BJ (cell line): ENCODE data around the gene FMN1. TPM values are rescaled to one million over a fixed set of nuclear protein-coding genes. Genes with fewer than 3 reads are reported as not detected.

Source experiments
- CTCF ChIA-PET: fragments of 350-600 bp; formaldehyde crosslinking; extraction: SDS; loops from one replicate; lab custom pipeline; 2021; ENCODE audit warnings: antibody characterized with exemption, inconsistent platforms; lab: Yijun Ruan, JAX
- POLR2A ChIA-PET: fragments of 300-600 bp; sonication (Branson Sonifier 250); formaldehyde crosslinking; extraction: SDS; loops from one replicate; lab custom pipeline; 2021; ENCODE audit warnings: antibody characterized with exemption; lab: Charles Lee
- DNase-seq: peaks from one replicate; pipeline ENCODE4 v3.0.0-alpha.2; 2011; ENCODE audit warnings: low read depth
- H3K27me3 ChIP-seq: 2 replicates; pipeline ENCODE4 v1.6.0; 2011; ENCODE audit warnings: low read length; ENCODE audit not compliant: control insufficient read depth, insufficient read depth
- H3K36me3 ChIP-seq: 2 replicates; pipeline ENCODE4 v1.5.1; 2011; ENCODE audit warnings: low read length; ENCODE audit not compliant: control insufficient read depth, insufficient read depth
- H3K4me3 ChIP-seq: 2 replicates; pipeline ENCODE4 v1.5.1; 2011; ENCODE audit warnings: low read depth, mild to moderate bottlenecking, control low read depth, low read length
- CTCF ChIP-seq: IDR thresholded peaks from 2 replicates; pipeline ENCODE4 v1.5.1; 2011; ENCODE audit warnings: low read depth, mild to moderate bottlenecking, control low read depth, inconsistent platforms, low read length, moderate library complexity; ENCODE audit not compliant: insufficient read depth
- polyA plus RNA-seq: library from polyadenylated mRNA; depleted of rRNA; stranded (reverse); fragments of >200 nt; gene quantifications from 2 replicates; pipeline ENCODE4 v1.2.3, GENCODE V29; 2011

FMN1 gene
- polyA plus RNA-seq, 1 experiment: 2.6 TPM

DNA sequence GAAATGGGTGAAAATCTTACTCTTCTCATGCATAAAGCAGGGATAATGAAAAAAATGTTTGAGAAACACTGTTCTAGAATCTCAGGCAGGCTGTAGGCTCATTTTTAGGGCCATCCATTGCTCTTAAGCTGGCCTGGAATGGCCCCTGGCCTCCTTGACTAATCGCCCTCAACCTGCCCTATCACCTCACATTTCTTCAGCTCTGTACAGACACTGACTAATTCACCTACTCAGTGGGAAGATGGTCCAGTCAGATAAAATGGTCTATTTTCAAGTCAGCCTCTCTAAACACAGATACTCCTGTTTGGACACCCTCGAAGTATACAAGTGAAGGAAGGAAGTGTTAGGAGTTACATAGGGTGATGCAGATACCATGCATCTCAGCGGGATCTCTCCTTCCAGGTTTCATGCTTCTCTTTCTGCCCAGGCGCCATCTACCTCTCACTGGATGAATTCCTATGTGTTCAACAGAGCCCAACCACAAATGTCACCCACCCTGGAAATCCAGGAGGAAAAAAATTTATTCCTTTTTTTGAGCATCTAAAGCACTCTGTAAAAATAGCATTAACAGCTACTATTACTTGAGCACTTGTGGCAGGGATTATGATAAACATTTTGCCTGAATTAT, 12.1 kb downstream of the FMN1 start:
- ChIA-PET CTCF (interaction anchor here (0.8 kb wide), 1 partner anchor 100 kb away, joined by 3 read pairs; no protein-coding TSS in a partner anchor), POLR2A (interaction anchor here (0.6 kb wide), 1 partner anchor 45 kb away, joined by 4 read pairs; no protein-coding TSS in a partner anchor)
- Histone ChIP-seq H3K27me3 (peaks cover 2% of the 10 kb centered on the region; the same call in 1 of the 2 replicates), H3K4me3 (no peak overlapping the region), H3K36me3 (no peaks in the 10 kb centered on the region)
- no peak for DNase-seq
- TF ChIP-seq CTCF: 0 out of 2 replicates have a peak, but pooled peaks have one; percentile 1

- no peak for DNase-seq
- TF ChIP-seq CTCF: no peak
- ChIA-PET CTCF (interaction anchor here (0.5 kb wide), 1 partner anchor 1140 kb away, joined by 4 read pairs; no protein-coding TSS in a partner anchor), POLR2A (no interaction called here)
- H3K27me3 ChIP-seq: peaks cover 4% of the 10 kb centered on the region
- no peaks in the 10 kb centered on the region for H3K36me3 ChIP-seq
- no peak overlapping the region for H3K4me3 ChIP-seq
Observed at GRCh38 chr15:33179874-33180273, 14.6 kb downstream of the FMN1 start.

GRCh38 chr15:33171202-33171601, 23.3 kb downstream of the FMN1 start:
- ChIA-PET POLR2A (no interaction called here), CTCF (interaction anchor here (0.9 kb wide), 1 partner anchor 18 kb away, joined by 3 read pairs; no protein-coding TSS in a partner anchor)
- no peaks in the 10 kb centered on the region for H3K36me3 ChIP-seq
- H3K4me3 ChIP-seq: no peak overlapping the region
- no peak for DNase-seq
- H3K27me3 ChIP-seq: no peaks in the 10 kb centered on the region
- TF ChIP-seq CTCF: no peak

DNA sequence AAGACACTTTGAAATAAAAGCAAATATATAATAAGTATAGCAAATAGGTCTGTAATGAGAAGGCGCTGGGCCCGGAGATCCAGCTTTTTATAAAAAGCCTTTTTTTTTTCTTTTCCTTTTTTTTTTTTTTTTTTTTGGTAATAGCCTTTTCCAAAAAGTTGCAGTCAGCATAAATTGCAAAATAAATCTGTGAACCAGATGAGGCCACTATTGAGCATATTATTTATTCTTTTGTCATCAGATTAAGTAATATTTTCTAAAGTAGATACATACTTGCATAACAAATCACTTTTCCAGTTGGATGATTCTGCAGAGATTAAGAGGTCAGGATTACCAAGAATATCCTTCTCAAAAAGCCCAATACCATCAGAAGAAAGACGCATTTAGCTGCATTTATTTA, 24.9 kb downstream of the FMN1 start:
- no peak for DNase-seq
- Histone ChIP-seq H3K4me3 (no peak overlapping the region), H3K36me3 (no peaks in the 10 kb centered on the region), H3K27me3 (no peaks in the 10 kb centered on the region)
- ChIA-PET POLR2A (no interaction called here), CTCF (no interaction called here)
- no peak for TF ChIP-seq CTCF

DNA sequence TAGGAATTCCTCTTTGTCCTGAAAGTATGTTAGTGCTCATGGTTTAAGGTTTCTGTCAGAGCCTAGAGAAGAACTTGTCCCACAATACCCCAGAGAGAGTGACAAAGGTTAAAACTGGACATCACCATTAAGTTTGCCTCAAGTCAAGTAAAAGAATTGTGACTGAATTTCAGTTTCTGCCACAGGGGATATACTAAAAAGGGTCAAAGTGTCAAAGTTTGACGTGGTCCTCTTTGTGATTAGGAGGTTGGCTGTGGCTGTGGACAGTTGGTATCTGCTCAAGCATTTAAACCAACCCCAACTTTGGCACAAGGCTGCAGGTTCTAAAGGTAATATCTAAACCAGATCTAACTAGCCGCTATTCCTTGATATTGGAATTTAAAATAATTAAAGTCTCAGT, 26.1 kb downstream of the FMN1 start:
- H3K27me3 ChIP-seq: no peaks in the 10 kb centered on the region
- H3K36me3 ChIP-seq: no peaks in the 10 kb centered on the region
- H3K4me3 ChIP-seq: no peak overlapping the region
- DNase-seq: no peak
- ChIA-PET CTCF (no interaction called here), POLR2A (no interaction called here)
- no peak for TF ChIP-seq CTCF
